HepG2 (cell line): ENCODE measurements around the gene CCDC170. TPM values are rescaled to one million over a fixed set of nuclear protein-coding genes. Genes with fewer than 3 reads are reported as not detected.
A peak's percentile ranks its signal among the peaks of the same experiment; 100 is the strongest.

Source experiments
- ATAC-seq: fragments of 200-7000 bp; cut with Tn5 transposase; 3 replicates; pipeline ENCODE4 v1.9.1; 2020; ENCODE audit warnings: mild to moderate bottlenecking, moderate library complexity
- BruUV-seq: library from RNA; stranded (reverse); fragments of 400-500 nt; replicated peaks from 2 replicates; lab custom pipeline; 2021; lab: Mats Ljungman, UMichigan
- CTCF ChIA-PET: fragments of 300-600 bp; formaldehyde crosslinking; extraction: SDS; loops from one replicate; lab custom pipeline; 2021; ENCODE audit warnings: low total read pairs, inconsistent platforms, low intra/inter-chr PET ratio; lab: Yijun Ruan, JAX
- POLR2A ChIA-PET: fragments of 350-600 bp; sonication (Branson Sonifier 250); formaldehyde crosslinking; loops from one replicate; lab custom pipeline; 2020; ENCODE audit warnings: antibody characterized with exemption, inconsistent platforms; lab: Yijun Ruan, JAX
- DNase-seq: peaks from one replicate; pipeline ENCODE4 v3.0.0-alpha.2; 2015; ENCODE audit warnings: low spot score
- FAIRE-seq: peaks from 3 replicates; lab custom pipeline; 2011; peaks lifted over from hg19 to GRCh38; lab: Jason Lieb, UNC
- H2AFZ ChIP-seq: one replicate; pipeline ENCODE4 v1.6.1; 2011; ENCODE audit warnings: low read length, inconsistent platforms
- H3K27ac ChIP-seq: fragments of 300-600 bp; 3 replicates; pipeline ENCODE4 v1.8.0; 2011; ENCODE audit warnings: mixed run types, mild to moderate bottlenecking, mixed read lengths, low read length, inconsistent platforms; ENCODE audit not compliant: insufficient read depth; ENCODE audit errors: extremely low read length
- H3K27me3 ChIP-seq, 2 experiments: fragments of 200-600 bp in 1 of 2; 2 replicates in 1 of 2; 3 replicates in 1 of 2; pipeline versions ENCODE4 v1.6.0 to v1.8.0; 2011; ENCODE audit warnings: low read length in 2 of 2, mild to moderate bottlenecking in 2 of 2, moderate library complexity in 2 of 2, inconsistent platforms in 1 of 2; ENCODE audit not compliant: insufficient read depth in 2 of 2, control insufficient read depth in 1 of 2
- H3K36me3 ChIP-seq, 2 experiments: fragments of 200-600 bp in 1 of 2; replicated peaks in 1 of 2; 2 replicates in 1 of 2; 3 replicates in 1 of 2; pipeline versions ENCODE4 v1.5.1 to v1.8.0; 2011; ENCODE audit warnings: low read length in 2 of 2, inconsistent platforms in 1 of 2; ENCODE audit not compliant: insufficient read depth in 2 of 2, control insufficient read depth in 1 of 2
- H3K4me1 ChIP-seq: 2 replicates; pipeline ENCODE4 v1.5.1; 2012; ENCODE audit warnings: low read length, inconsistent platforms; ENCODE audit not compliant: insufficient read depth
- H3K4me2 ChIP-seq: 2 replicates; pipeline ENCODE4 v1.6.0; 2011; ENCODE audit warnings: low read depth, low read length, inconsistent platforms
- H3K4me3 ChIP-seq, 3 experiments: fragments of 200-600 bp in 1 of 3; sonication (generic), shearing (Covaris generic) in 1 of 3; replicated peaks in 1 of 3; 2 replicates each; pipeline ENCODE4 v1.5.1; 2011 to 2016; ENCODE audit warnings: low read length in 3 of 3, inconsistent platforms in 2 of 3, low read depth in 2 of 3, mild to moderate bottlenecking in 2 of 3, control low read depth in 1 of 3, mixed read lengths in 1 of 3; ENCODE audit not compliant: insufficient read depth in 1 of 3
- H3K79me2 ChIP-seq: one replicate; pipeline ENCODE4 v1.6.1; 2011; ENCODE audit warnings: low read length, inconsistent platforms; ENCODE audit not compliant: insufficient read depth
- H3K9ac ChIP-seq: 2 replicates; pipeline ENCODE4 v1.6.0; 2011; ENCODE audit warnings: mild to moderate bottlenecking, low read depth, low read length, inconsistent platforms; ENCODE audit not compliant: insufficient read depth
- H3K9me3 ChIP-seq: 2 replicates; pipeline ENCODE4 v1.5.1; 2012; ENCODE audit warnings: mild to moderate bottlenecking, low read length
- H4K20me1 ChIP-seq: 2 replicates; pipeline ENCODE4 v1.6.0; 2011; ENCODE audit warnings: inconsistent platforms, mild to moderate bottlenecking, low read length, moderate library complexity; ENCODE audit not compliant: insufficient read depth
- ARNTL ChIP-seq: sonication (generic); formaldehyde crosslinking; IDR thresholded peaks from 2 replicates; pipeline ENCODE4 v1.4.0; 2020; ENCODE audit warnings: mild to moderate bottlenecking, missing genetic modification reagents
- MAFK ChIP-seq, 2 experiments: IDR thresholded peaks in 1 of 2; conservative IDR thresholded peaks in 1 of 2; 2 replicates each; pipeline ENCODE4 v1.6.1; 2011; ENCODE audit warnings: improper control_type of control experiment in 2 of 2, low read length in 2 of 2
- NR2F6 ChIP-seq, 2 experiments: IDR thresholded peaks; 2 replicates each; pipeline ENCODE4 v1.6.1; 2016; ENCODE audit warnings: antibody characterized with exemption in 1 of 2, mild to moderate bottlenecking in 1 of 2
- TEAD3 ChIP-seq: optimal IDR thresholded peaks from 2 replicates; pipeline ENCODE3; 2016; ENCODE audit warnings: borderline replicate concordance
- ZNF20 ChIP-seq: sonication (generic); formaldehyde crosslinking; IDR thresholded peaks from 2 replicates; pipeline ENCODE4 v1.4.0; 2020; ENCODE audit warnings: mild to moderate bottlenecking, moderate library complexity, missing genetic modification reagents
- ZNF704 ChIP-seq: sonication (generic); formaldehyde crosslinking; IDR thresholded peaks from 2 replicates; pipeline ENCODE4 v1.8.1; 2023; ENCODE audit warnings: mild to moderate bottlenecking, inconsistent platforms, moderate library complexity, missing genetic modification reagents, borderline replicate concordance
- WGBS: methylation state at CpG from one replicate; pipeline ENCODE4 v1.1.6; 2017; ENCODE audit warnings: low lambda C conversion rate; 5-methylcytosine and 5-hydroxymethylcytosine counted together
- in situ Hi-C: cut with HindIII; loops from 2 replicates; pipeline ENCODE4 v1.10.0; 2017; ENCODE audit warnings: low pct_unique_long_range_greater_than_20kb; ENCODE audit not compliant: extremely low pct_ligation_motif_present
- intact Hi-C: fragments of 100-400 bp; cut with micrococcal nuclease; formaldehyde crosslinking; loops from one replicate; pipeline ENCODE4 v1.10.0; 2022; ENCODE audit not compliant: unreplicated experiment
- polyA plus RNA-seq, 8 experiments: library from polyadenylated mRNA; depleted of rRNA in 3 of 8; stranded (reverse) in 7 of 8; unstranded in 1 of 8; fragments of >200 nt; fragmentation: Illumina TruSeq in 4 of 8; extraction: Trizol in 4 of 8; gene quantifications; 2 replicates each; pipeline versions ENCODE4 v1.2.1 to v1.2.3, GENCODE V29; 2011 to 2016; ENCODE audit warnings: low read depth in 4 of 8, missing spikeins in 1 of 8, mixed read lengths in 1 of 8; ENCODE audit not compliant: insufficient read depth in 1 of 8
- total RNA-seq, 5 experiments: library from RNA; depleted of rRNA; stranded (reverse); fragments of >200 nt; fragmentation: Illumina TruSeq; extraction: Trizol; gene quantifications; 2 replicates each; pipeline ENCODE4 v1.2.3, GENCODE V29; 2016; ENCODE audit warnings: low read depth in 1 of 5
- TF ChIP-seq, protein P1 (sequence below): sonication (generic); formaldehyde crosslinking; IDR thresholded peaks from 2 replicates; pipeline ENCODE4 v1.4.0; 2020; ENCODE audit warnings: mild to moderate bottlenecking, missing genetic modification reagents

CCDC170 gene
- total and polyA plus RNA-seq, 2 of the 13 experiments (the other 11 are each of a cell fraction or from before 2014, with no cell fraction given) = 0.90 to 5.1 TPM

DNA sequence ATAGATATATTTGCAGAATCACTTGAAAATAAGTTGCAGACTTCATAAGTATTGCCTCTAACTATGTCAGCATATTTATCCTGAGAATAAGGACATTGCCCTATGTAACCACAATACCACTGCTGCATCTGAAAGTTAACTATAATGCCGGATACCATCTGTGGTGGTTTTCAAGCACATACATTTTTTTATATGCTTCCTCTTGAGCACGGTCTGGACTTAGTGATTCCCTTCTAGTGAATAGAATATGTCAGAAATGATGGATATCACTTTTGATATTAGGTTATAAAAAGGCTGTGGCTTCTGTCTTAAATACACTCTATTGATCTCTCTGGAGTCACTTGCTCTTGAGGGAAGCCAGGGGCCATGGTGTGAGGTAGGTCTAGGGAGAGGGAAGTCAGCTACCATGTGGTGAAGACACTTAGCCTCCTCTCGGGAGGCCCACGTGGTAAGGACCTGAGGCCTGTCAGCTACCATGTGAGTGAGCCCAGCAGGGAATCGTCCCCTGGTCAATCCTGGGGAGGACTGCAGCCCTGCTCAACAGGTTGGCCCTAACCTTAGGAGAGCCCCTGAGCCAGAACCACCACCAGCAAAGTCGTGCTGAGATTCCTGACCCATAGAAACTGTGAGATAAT lies 57.5 kb downstream of the CCDC170 start:
- Histone ChIP-seq H3K27ac (no peak overlapping the region), H2AFZ (no peak overlapping the region)
- ATAC-seq = no peak
- CTCF ChIA-PET = no interaction called here
- POLR2A ChIA-PET = no interaction called here
- no TSS peak for BruUV-seq
- TF ChIP-seq NR2F6 (IDR thresholded peaks at IDR 0.05) = no peak
- TF ChIP-seq NR2F6 (CRISPR knock-in tag; IDR thresholded peaks at IDR 0.05) = no peak
- TF ChIP-seq MAFK (conservative IDR thresholded peaks at IDR 0.05 in 1 of 2, IDR thresholded peaks at IDR 0.05 in 1 of 2; ENCODE audit: low read length in 2 of 2) = 0 out of 4 replicates have a peak, but pooled peaks of 1 of the 2 experiments have one; percentile 15
- TF ChIP-seq, all 625 proteins: peak for 1
- in situ Hi-C loops (no loop called here), intact Hi-C loops (no loop called here)
- no peaks in the 10 kb centered on the region for H3K27me3 ChIP-seq
- no peak overlapping the region for H3K4me3 ChIP-seq
- no peak overlapping the region for H3K9ac ChIP-seq
- H3K4me2 ChIP-seq = no peak overlapping the region
- no peak for DNase-seq
- 61% methylated on average over 6 of the region's 6 CpGs for WGBS
- no peaks in the 10 kb centered on the region for H3K36me3 ChIP-seq
- no peak for FAIRE-seq
- no peaks in the 10 kb centered on the region for H4K20me1 ChIP-seq
- H3K9me3 ChIP-seq = no peaks in the 10 kb centered on the region
- no peaks in the 10 kb centered on the region for H3K4me1 ChIP-seq
- H3K79me2 ChIP-seq = no peaks in the 10 kb centered on the region

DNA sequence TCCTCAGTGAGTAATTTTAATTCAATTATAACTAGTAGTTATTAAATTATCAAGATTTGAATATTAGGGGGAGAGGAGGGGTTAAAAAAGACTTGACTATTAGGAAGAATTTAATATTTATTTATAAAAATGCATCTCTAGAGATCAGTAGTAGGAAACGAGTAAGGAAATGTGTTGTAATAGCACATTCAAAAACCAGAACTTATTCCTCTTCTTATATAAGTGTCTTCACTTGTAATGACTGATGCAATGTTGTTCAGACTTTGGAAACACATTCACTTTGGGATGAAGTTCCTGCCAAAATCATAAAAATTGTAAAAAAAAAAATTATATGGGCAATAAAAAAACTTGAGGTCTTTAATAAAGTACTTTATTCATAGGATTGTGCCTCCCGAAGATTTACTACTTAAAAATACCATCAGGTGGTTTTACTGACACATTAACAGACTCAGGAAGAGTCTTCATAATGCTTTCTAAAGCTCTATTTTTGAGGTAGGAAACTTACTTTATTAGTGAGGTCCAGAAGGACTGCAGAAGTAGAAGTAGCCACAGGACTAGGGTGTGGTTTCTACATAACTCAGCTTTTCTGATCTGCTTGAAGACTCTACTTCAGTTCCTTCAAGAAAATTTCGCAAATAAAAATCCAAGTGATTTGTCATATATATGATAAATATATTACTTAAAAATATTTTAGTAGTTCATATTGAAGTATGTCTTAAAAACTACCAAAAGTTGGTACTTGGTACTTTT lies 59.8 kb downstream of the CCDC170 start:
- Histone ChIP-seq H3K36me3 (no peaks in the 10 kb centered on the region), H3K27me3 (no peaks in the 10 kb centered on the region), H4K20me1 (no peaks in the 10 kb centered on the region), H3K27ac (no peak overlapping the region), H3K4me2 (no peak overlapping the region), H3K9me3 (no peaks in the 10 kb centered on the region), H3K79me2 (no peaks in the 10 kb centered on the region), H3K4me1 (no peaks in the 10 kb centered on the region), H3K4me3 (no peak overlapping the region), H3K9ac (no peak overlapping the region), H2AFZ (no peak overlapping the region)
- no peak for DNase-seq
- no peak for ATAC-seq
- intact Hi-C loops (no loop called here), in situ Hi-C loops (no loop called here)
- no TSS peak for BruUV-seq
- no peak for FAIRE-seq
- ChIA-PET POLR2A (no interaction called here), CTCF (no interaction called here)
- no peak for TF ChIP-seq ARNTL
- TF ChIP-seq TEAD3 (CRISPR knock-in tag) = no peak
- TF ChIP-seq, protein P1, sequence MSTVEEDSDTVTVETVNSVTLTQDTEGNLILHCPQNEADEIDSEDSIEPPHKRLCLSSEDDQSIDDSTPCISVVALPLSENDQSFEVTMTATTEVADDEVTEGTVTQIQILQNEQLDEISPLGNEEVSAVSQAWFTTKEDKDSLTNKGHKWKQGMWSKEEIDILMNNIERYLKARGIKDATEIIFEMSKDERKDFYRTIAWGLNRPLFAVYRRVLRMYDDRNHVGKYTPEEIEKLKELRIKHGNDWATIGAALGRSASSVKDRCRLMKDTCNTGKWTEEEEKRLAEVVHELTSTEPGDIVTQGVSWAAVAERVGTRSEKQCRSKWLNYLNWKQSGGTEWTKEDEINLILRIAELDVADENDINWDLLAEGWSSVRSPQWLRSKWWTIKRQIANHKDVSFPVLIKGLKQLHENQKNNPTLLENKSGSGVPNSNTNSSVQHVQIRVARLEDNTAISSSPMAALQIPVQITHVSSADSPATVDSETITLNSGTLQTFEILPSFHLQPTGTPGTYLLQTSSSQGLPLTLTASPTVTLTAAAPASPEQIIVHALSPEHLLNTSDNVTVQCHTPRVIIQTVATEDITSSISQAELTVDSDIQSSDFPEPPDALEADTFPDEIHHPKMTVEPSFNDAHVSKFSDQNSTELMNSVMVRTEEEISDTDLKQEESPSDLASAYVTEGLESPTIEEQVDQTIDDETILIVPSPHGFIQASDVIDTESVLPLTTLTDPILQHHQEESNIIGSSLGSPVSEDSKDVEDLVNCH (CRISPR knock-in tag) = no peak
- no peak for TF ChIP-seq ZNF704
- TF ChIP-seq ZNF20 (CRISPR knock-in tag) = no peak
- 95% methylated on average over 3 of the region's 3 CpGs for whole genome bisulfite sequencing
